RPMI7951 (cell line): ENCODE data around the gene SAMHD1. TPM values are rescaled to one million over a fixed set of nuclear protein-coding genes. Genes with fewer than 3 reads are reported as not detected.

ENCODE experiments used
- DNase-seq: peaks from one replicate; pipeline ENCODE4 v3.0.0-alpha.2; 2012; ENCODE audit warnings: low read depth
- total RNA-seq: library from RNA; depleted of rRNA; stranded (reverse); fragments of >200 nt; shearing (Covaris generic); gene quantifications from 2 replicates; pipeline ENCODE4 v1.2.3, GENCODE V29; 2014

SAMHD1 gene
- total RNA-seq, 1 experiment from 2014 or later = 55.5 TPM

DNA sequence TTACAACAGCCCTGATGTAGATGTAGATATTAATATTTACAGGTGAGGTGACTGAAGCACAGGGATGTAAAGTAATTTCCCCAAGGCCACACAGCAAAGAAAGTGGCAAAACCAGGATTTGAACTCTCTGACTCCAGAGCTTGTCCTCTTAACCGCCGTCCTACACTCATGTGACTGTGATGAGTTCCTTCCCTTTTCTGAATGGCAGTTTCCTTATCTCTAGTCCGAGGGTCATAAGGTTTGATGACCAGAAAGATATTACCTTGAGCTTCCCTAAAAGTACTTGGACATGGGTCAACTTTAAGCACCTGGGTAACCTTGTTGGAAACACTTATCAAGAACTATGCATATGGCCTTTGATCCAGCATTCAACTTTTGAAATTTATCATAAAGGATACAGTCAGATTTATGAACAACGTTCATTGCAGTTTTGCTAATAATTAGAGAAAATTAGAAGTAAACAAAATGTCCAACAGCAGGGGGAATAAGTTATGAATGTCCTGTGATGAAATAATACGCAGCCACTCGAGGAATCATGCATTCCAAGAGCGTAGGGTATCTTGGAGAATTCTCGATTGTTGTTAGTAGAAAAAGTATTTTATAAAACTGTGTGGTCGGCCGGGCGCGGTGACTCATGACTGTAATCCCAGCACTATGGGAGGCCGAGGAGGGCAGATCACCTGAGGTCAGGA lies 77.9 kb downstream of the SAMHD1 start:
- DNase-seq = no peak

DNA sequence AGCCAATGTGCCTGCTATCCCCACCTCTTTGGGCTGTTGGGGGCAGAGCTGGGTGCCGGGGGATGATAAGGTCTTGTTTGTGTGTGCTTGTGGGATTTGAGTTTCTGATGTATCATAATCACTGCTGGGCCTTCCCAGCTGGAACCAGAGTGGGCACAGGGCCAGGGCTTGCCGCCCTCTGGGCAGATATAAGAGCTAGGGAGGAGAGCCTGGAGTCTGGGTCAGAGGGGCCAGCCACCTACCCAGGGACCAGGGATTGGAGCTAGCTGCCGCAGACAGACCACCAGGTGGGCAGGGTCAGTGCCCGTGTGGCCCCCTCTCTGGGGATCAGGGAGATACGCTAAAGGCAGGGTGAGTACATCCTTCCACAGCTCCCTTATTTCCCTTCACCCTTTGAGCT lies 78.7 kb downstream of the SAMHD1 start:
- DNase-seq = peak; percentile 53

DNA sequence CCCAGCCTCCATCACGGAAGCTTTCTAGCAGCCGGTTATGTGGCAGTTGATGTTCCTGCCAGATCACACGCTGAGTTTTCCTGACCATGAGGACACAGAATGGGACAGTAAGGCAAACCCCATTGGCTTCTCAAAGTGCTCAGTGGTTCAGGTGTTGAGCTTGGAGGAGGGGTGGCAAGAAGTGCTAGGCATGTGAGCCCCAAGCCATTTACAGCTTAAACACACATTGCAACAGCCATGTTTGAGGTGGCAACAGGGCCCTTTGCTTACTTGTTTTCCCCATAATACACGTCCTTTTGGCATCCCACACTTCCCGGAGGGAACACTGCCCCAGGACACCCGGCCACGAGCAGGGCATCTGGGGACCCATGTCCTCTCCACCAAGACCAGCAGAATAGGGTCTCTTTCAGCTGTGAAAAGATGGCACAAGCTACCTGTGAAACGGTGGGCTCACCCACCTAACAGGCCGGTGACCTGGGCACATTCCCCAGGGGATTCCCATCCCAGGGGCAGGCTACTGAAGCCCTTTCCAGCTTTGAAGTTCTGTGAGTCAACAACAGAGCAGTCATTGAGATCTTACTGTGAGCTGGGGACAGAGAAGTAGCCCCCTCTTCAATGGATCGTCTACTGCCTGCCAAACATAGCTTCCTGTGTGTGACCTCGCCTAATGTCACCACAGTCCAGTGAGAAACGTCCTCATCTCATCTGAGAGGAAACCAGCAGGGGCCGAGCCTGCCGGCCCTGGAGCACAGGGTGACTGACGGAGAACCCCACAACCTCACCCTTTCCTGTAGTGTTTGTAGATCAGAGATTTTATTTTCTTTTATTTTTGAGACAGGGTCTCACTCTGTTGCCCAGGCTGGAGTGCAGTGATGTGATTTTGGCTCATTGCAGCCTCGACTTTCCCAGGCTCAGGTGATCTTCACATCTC lies 79.6 kb downstream of the SAMHD1 start:
- no peak for DNase-seq

DNA sequence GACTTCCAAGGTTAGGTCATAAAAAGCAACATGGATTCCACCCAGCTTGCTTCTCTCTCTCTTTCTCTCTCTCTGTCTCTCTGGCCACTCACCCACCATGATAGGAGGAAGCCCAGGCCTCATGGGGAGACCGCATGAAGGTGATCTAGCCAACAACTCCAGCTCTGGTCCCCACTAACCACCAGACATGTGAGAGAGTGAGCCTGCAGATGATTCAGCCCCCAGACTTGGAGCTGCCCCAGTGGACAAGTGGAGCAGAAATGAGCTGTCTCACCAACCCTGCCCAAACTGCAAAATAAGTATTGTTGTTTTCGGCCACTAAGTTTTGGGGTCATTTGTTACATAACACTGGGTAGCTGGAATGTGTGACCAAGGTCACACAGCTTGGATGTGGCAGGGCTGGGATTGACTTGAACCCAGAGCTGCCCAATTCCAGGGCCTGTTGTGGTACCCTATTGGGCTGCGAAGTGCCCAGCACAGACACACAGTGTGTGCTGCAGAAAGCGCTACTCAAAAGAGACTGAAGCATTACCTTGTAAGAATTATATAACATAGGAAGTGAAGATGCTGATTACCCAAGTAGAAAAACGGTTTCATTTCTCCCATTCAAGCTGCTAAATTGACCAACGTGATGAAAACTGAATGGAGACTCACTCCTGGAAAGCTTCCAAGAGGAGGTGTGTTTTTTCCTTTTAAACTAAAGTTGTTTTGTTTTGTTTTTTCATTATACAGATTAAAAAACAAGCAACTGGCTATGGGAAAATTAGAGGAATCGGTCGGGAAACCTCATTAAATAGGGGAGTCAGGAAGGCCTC lies 84.6 kb downstream of the SAMHD1 start:
- peak; percentile 54 for DNase-seq

DNA sequence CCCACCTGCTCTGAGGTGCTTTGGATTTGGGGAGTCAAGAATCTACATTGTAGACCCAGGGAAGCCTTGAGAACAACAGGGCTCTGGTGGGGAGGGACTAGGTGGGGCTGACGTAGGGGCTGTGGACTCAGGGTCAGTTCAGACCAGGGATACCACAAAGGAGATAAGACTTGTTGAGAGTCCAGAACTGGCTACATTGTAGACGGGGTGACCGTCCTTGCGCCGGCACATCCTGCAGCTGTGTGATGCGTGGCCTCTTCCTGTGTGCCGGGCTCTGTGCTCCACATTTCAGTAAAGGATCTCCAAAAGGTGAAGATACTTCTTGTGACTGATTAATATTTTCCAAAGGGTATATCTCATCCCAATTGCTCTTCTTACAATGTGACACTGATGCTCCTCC lies 85.3 kb downstream of the SAMHD1 start:
- DNase-seq = no peak

DNA sequence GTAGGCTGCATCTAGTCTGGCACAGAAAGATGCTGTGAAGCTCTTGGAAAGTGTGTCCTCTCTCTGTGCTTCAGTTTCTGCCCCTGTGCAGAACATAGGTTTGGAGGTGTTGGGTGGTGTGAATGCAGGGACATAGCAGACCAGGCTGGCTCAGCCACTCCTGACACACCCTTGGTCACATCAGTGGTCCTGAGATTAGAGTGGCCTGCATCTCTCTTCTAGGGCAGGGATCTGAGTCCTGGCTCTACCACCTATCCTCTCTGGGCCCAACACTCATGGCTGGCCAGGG lies 85.7 kb downstream of the SAMHD1 start:
- no peak for DNase-seq

DNA sequence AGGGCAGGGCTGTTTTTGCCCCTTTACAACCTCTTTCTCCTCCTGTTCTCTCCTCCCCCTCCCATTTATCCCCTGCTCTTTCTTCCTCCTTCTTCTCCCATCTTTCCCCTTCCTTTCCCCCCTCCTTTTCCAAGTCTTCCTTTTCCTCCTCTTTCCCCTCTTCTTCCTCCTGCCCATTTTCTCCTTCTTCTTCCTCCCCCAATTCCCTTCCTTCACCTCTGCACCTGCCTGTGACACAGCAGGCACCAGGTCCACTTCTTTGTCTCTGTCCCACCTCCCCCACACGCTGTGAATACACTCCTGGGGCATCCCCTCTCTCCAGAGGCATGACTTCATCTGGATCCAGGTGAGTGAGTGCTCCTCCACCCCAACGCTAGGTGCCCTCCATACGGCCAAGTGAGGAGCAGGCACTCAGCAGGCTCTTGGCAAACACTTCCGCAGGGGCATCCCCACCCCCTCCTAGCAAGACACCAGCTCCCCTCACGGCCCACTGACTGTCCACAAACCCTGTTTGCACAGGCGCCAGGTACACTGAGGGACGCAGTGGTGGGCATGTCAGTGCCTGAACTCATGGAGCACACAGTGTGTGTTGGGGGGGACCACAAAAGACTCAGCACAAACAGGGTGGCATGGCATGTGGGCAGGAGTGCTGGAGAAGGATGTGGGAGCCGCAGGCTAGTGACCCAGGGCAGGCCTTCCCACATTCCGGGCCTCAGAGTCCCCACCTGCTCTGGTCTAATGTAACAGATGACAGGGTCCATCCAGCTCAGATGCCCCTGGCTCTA lies 86.2 kb downstream of the SAMHD1 start:
- DNase-seq = no peak

DNA sequence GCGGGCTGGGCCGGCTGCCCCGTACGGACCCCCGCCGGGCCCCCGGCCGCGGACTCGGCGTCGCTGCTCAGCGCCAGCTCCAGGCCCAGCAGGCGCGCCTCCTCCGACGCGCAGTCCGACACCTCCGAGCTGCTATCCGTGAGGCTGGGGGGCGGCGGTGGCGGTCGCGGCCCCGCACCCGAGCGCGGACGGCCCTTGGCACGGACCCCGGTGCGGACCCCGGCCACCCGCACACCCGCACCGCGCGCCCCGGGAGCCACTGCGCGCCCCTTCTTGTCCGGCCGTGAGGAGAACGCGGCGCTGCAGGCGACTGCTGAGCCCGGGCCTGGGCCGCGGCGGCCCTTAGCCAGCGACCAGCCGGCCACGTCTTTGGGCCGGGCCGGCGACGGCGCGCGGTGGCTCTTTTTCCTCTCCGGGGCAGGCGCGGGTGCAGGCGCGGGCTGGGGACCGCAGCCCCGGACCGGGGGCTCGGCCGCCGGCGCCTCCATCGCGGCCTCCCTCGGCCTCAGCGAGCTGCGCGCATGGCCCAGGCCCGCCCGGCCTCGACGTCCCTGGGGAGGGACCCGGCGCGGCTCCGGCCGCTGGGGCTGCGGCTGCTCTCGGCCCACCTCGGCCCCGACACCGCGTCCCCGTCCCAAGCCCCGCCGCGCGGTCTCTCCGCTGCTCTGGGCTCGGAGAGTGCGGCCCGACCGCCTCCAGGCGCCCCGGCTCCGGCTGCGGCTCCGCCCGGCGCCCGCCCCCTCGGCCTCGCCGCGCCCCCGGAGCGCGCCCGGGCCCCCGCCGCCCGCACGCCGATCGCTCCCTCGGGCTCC lies 88.4 kb downstream of the SAMHD1 start:
- DNase-seq = no peak

DNA sequence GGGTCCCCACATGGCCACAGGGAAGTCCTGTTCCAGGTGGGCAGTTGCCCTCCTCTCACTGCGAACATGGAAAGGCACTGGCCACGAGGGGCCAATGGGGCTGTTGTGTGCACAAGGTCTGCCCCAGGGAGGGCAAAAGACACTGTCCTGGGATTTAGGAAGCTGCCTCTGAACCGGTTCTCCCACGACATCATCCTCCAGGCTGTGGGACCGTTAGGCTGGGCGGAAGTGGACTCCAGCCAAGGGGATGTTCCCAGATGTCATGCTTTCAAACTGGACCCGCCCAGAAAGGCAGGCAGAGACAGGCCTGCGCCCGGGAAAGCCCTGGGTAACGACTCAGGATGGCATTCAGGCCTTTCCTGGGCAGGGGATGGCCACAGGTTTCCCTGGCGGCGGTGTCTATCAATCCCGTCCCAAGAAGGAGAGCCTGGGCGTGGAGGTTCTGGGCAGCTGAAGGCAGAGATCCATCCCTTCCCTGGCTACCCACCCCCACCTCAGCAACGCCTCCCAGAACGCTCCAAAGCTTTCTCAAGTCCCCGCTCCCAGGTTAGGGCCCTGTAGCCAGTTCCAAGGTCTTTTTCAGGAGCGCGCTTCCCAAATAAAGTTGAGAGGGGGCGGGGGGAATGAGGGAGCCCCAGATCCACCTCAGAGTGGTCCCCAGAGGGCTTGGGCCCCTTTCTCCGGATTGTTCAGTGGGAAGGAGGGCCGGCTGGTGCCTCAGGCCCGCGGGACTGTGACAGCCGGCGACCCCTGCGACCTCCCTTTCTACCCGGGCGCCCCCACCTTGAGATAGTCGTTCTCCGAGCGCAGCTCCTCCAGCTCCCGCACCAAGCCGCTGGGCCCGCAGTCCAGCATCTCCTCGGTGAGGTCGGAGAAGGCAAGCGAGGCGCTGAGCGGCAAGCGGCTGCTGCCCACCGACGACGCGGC lies 89.4 kb downstream of the SAMHD1 start:
- DNase-seq = peak; percentile 98

DNA sequence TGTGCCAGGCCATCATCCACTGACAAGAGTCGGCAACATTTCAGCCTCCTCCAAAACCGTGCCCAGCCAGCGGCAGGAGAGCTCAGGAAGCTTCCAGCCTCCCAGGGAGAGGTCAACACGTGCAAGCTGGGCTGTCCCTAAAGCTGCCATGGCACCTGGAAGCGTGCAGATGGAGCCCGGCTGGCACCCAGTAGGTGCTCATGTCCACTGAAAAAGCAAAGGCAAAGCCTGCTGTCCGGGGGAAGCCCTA lies 90.0 kb downstream of the SAMHD1 start:
- peak; percentile 57 for DNase-seq

DNA sequence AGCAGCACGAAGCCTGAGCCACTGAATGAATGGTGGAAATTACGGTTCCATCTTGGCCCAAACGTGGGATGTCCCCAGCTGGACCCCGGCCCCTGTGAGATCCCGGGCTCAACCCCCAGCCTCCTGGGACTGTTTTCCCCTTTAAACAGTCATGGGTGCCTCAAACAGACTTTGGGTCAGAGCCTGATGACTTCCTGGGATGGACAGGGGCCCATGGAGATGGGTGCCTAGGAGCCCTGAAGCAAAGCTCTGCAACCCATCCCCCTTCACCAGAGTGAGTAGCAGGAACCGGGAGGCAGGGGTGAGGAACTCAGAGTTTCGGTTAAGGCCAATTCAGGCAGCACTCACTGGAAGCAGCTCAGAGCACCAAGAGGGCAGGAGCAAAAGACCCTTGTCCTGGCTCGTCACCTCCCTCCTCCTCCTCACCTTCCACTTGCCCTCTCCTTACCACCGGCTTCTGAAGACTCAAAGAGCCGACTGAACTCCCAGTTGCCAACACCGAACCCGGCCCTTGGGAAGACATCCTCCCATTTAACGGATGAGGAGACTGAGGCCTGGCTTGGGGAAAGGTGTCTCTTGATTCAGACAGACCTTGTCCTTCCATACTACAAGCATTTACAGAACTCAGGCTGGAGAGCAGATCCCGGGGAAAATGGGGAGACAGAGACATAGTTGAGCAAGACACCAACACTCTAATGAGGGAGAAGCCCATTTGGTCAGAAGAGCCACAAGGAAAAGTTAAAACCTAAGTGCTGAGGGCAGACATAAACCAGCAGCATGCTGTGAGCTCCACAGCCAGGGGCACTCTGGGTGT lies 90.5 kb downstream of the SAMHD1 start:
- no peak for DNase-seq

DNA sequence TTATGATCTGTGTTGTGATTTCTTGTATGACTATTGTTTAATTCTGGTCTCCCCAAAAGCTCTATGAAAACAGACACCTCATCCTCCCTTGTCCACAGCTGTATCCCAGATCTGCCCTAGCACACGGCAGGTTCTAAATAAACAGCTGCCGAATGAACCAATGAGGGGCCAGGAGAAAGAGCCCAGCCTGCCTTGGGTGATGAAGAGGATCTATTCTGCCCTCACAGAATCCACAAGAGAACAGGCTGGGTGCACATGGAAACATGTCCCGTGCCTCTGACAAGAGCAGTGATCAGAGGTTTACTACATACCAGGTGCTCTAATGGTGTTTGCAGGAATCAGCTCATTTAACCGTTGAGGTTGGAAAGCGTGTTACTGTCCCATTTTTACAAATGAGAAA lies 91.2 kb downstream of the SAMHD1 start:
- DNase-seq = no peak

DNA sequence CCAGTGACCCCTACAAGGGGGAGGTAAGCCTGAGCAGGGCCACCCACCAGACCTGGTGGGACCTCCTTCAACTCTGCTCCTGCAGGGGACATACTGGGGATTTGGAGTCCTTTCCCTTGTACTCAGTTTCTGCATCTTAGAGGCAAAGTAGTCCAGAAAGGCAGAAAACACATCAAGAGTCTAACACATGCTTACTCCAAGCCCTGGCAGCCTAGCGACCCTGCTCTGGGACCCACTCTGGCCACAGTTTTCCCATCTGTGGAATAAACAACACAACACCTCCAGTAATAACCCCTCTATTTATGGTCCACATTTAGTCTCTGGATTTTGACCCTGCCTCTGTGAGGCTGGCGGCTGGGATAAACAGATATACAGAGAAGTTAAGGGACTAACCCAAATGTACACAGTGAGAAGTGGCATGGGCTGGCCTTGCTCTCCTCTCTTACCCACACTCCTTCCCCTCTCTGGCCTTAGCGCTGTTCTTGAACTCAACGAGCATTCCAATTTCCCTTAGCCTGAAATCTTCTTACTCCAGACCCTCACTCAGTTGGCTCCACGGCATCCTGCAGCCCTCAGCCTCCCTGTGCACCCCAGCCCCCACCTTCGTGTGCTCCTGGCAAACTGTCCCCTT lies 91.7 kb downstream of the SAMHD1 start:
- DNase-seq = no peak

DNA sequence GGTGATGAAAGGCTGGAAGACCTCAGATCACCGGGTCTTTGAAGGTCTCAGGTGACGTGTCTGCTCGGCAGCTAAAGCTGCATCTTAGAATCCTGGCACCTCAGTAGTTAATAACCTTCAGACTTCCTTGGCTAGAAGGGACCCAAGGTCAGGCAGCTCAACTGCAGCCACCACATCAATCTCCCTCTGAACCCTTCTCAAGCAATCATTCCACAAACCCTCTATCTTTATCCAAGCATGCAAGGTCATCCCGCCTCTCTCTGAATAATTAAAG lies 92.3 kb downstream of the SAMHD1 start:
- DNase-seq = no peak

DNA sequence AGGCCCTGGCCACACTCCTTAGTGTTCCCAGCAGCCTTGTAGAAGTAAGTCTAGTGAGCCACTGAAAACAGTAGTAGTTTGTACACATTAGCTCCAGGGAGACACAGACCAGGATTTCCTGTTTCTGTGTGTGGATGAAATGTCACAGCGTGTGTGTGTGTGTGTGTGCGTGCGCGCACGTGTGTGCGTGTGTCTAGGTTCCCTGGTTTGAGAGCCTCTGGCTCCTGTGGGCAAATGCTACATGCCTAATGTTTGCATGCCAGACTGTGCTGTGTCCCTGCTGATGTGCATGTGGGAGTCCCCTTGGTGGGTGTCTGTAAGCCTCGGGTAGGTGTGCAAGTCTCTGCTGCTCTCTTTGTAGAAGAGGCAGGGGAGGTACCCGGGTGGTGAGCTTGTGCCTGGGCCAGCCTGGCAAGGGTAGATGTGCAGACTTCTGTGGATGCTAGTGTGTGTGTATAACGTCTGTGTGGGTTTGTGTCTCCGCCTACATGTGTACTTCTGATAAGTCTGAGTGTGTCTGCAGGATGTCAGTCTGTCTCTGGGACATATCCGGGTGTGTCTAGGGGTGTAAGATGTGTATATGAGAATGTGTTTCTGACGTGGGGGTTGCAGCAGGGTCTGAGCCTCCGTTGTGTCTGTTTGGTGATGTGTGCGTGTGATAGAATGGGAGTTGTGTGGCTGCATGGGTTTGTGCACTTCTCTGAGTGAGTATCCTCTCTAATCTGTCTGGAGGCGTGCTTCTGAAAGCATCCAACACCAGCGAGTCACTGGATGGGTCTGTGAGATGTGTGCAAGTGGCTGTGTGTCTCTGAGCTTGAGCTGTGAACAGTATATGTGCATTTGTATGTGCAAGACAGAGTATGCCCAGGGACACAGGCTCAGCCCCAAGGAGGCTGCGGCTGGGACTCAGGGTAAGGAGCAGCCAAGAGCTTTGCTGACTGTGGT lies 94.5 kb downstream of the SAMHD1 start:
- DNase-seq = peak; percentile 87

DNA sequence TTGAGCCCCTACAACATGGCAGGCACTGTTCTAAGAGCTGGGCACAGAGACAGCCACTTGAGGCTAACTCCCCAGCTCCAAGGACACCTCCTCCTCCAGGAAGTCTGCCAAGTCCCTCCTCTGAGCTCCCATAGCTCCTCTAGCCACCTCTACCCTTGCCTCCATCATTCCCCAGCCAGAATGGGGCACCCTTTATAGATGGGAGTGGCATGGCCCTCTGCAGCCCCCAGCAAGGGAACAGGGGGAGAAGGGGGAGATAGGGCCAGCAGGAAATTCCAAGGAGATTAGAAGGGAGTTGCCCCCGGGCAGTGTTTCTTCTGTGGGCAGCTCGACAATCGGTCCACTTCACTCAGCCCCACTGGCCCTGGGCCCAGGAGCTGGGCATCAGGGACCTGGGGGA lies 95.3 kb downstream of the SAMHD1 start:
- peak; percentile 94 for DNase-seq

DNA sequence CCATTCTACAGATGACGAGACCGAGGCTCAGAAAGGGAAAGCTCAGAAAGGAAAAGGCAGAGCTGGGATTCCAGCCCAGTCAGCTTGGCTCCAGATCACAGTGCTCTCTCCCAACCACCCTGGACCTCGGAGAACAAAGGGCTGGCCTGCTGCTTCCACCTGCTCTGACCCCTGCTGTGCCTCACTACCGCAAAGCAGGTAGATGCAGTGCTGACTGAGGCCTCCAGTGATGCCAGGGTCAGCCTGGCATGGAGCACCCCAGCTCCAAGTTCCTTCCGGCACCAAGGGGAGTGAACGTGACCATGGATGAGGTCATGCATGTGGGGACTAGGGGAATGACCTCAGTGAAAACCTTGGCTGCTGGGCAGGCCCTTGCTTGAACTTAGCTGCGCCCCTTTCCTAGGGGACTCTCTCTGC lies 96.3 kb downstream of the SAMHD1 start:
- peak; percentile 47 for DNase-seq
